HG02840 (cell line): Measurements from ENCODE around the gene DNAH2.
A peak's percentile ranks its signal among the peaks of the same experiment; 100 is the strongest.

ENCODE experiments used
- ATAC-seq: cut with Tn5 transposase; IDR thresholded peaks from one replicate; pipeline ENCODE4 v1.9.1; 2021; ENCODE audit warnings: mild to moderate bottlenecking, moderate library complexity, moderate number of reproducible peaks; ENCODE audit not compliant: unreplicated experiment, low FRiP score

Gene DNAH2

GRCh38 chr17:7716901-7717755 lies at the start of gene DNAH2:
Gene DNAH2, plus strand, starts transcription at chr17:7717744. Its CDS starts 1,991 bp downstream, at chr17:7719735.
- no peak for ATAC-seq

GRCh38 chr17:7668482-7668881 lies 49.1 kb upstream of the DNAH2 start:
- ATAC-seq, result no peak

- no peak for ATAC-seq
Measured at GRCh38 chr17:7673239-7673638, 44.3 kb upstream of the DNAH2 start.

GRCh38 chr17:7674934-7675333 lies 42.6 kb upstream of the DNAH2 start:
- ATAC-seq, result no peak

- ATAC-seq, result no peak
Measured at GRCh38 chr17:7676533-7676932, 41.0 kb upstream of the DNAH2 start.

GRCh38 chr17:7677388-7678067 lies 40.0 kb upstream of the DNAH2 start:
- ATAC-seq, result no peak

GRCh38 chr17:7684851-7685532 lies 32.6 kb upstream of the DNAH2 start:
- no peak for ATAC-seq

- ATAC-seq, result peak; percentile 43
Measured at GRCh38 chr17:7685533-7686221, 31.9 kb upstream of the DNAH2 start.

- ATAC-seq, result peak; percentile 49
Measured at GRCh38 chr17:7686222-7687071, 31.1 kb upstream of the DNAH2 start.

GRCh38 chr17:7687072-7687907 lies 30.3 kb upstream of the DNAH2 start, which contains the start of gene TP53:
Gene TP53, minus strand, starts transcription at chr17:7687490. Its CDS starts 10,896 bp downstream, at chr17:7676594.
- no peak for ATAC-seq

- ATAC-seq, result peak; percentile 59
Measured at GRCh38 chr17:7687908-7688807, 29.4 kb upstream of the DNAH2 start, which contains the start of gene WRAP53. Gene WRAP53, plus strand, starts transcription at chr17:7688477. Its CDS starts 172 bp downstream, at chr17:7688649.

- no peak for ATAC-seq
Measured at GRCh38 chr17:7688808-7689316, 28.7 kb upstream of the DNAH2 start.

- no peak for ATAC-seq
Measured at GRCh38 chr17:7695586-7695985, 22.0 kb upstream of the DNAH2 start.

GRCh38 chr17:7697828-7698588 lies 19.5 kb upstream of the DNAH2 start:
- no peak for ATAC-seq

GRCh38 chr17:7700510-7700909 lies 17.0 kb upstream of the DNAH2 start:
- no peak for ATAC-seq

- ATAC-seq, result no peak
Measured at GRCh38 chr17:7701681-7702080, 15.9 kb upstream of the DNAH2 start.

GRCh38 chr17:7702776-7703175 lies 14.8 kb upstream of the DNAH2 start:
- ATAC-seq, result no peak
